ENCODE measurements around the gene FAXC.

FAXC gene

GRCh38 chr6:99349171-99350141 is at the start of gene FAXC:
Gene FAXC, minus strand, starts transcription at chr6:99349674. Its CDS starts 302 bp downstream, at chr6:99349372.
- peak; percentile 14 for DNase-seq (ENCODE audit: low read depth)

DNA sequence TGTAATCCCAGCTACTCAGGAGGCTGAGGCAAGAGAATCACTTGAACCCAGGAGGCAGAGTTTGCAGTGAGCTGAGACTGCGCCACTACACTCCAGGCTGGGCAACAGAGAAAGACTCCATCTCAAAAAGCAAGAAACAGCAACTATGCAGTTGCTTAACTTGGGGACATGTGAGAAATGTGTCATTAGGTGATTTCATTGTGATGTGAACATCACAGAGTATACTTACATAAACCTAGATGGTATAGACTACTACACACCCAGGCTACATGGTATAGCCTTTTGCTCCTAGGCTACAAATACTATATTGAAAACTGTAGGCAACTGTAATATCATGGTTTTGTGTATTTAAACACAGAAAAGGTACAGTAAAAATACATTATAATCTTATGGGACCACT is 47.8 kb upstream of the FAXC start:
- no peak for DNase-seq (ENCODE audit: low read depth)

GRCh38 chr6:99393698-99394531 is 44.4 kb upstream of the FAXC start, which contains the start of gene COQ3:
Gene COQ3, minus strand, starts transcription at chr6:99394195. Its CDS starts 16 bp downstream, at chr6:99394179.
- peak; percentile 75 for DNase-seq (ENCODE audit: low read depth)

DNA sequence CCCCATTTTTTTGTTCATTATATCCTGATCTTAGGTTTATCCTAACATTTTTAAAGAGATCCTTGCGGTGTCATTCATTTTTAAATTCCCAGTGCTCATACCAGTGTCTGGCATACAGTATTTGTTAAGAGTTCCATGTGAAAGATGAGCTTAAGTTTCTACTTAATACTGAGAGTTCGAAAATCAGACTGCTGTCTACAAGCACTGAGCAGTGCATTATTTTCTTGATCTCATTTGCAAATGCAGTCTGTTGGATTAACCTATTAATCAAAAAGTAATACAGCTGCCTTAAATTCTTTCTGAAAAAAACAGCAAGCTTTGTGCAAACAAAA is 43.9 kb upstream of the FAXC start:
- no peak for DNase-seq (ENCODE audit: low read depth)

DNA sequence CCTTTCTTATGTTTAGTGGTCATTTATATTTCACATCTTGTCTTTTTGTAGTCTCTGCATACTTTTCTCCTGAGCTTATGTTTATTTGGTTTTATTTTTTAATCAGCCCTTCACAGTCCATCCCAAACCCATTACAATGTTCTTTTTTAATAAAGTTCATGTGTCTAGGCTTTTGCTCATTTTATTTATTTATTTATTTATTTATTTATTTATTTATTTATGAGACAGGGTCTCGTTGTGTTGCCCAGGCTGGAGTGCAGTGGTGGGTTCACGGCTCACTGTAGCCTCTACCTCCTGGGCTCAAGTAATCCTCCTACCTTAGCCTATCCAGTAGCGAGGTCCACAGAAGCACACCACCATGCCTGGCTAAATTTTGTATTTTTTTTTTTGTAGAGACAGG is 41.4 kb upstream of the FAXC start:
- no peak for DNase-seq (ENCODE audit: low read depth)

GRCh38 chr6:99384507-99384906 is 35.0 kb upstream of the FAXC start:
- no peak for DNase-seq (ENCODE audit: low read depth)

GRCh38 chr6:99378636-99379035 is 29.2 kb upstream of the FAXC start:
- no peak for DNase-seq (ENCODE audit: low read depth)

GRCh38 chr6:99369533-99369932 is 20.1 kb upstream of the FAXC start:
- no peak for DNase-seq (ENCODE audit: low read depth)

GRCh38 chr6:99366852-99367251 is 17.4 kb upstream of the FAXC start:
- no peak for DNase-seq (ENCODE audit: low read depth)

GRCh38 chr6:99364026-99364425 is 14.6 kb upstream of the FAXC start:
- DNase-seq (ENCODE audit: low read depth): no peak

- DNase-seq (ENCODE audit: low read depth): no peak
Observed at GRCh38 chr6:99362678-99363268, 13.3 kb upstream of the FAXC start.

- DNase-seq (ENCODE audit: low read depth): no peak
Observed at GRCh38 chr6:99359800-99360199, 10.3 kb upstream of the FAXC start.

GRCh38 chr6:99356641-99357040 is 7.2 kb upstream of the FAXC start:
- DNase-seq (ENCODE audit: low read depth): no peak

- DNase-seq (ENCODE audit: low read depth): no peak
Observed at GRCh38 chr6:99354983-99355382, 5.5 kb upstream of the FAXC start.

DNA sequence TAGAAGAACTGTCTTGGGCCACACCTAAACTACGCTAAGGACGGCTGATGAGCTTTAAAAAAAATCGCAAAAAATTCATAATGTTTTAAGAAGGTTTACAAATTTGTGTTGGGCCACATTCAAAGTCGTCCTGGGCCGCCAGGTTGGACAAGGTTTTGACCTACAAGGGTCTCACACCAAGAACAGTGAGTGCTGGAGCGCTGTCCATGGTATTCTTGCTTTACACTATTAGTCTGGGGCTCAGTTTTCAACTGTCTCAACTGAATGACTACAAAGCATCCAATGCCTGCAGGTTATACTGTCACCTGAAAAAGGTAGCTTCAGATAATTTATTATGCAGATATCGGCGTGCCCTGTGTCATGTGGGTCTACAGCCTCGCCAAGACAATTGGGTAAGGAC is 3.7 kb upstream of the FAXC start:
- DNase-seq (ENCODE audit: low read depth): no peak

DNA sequence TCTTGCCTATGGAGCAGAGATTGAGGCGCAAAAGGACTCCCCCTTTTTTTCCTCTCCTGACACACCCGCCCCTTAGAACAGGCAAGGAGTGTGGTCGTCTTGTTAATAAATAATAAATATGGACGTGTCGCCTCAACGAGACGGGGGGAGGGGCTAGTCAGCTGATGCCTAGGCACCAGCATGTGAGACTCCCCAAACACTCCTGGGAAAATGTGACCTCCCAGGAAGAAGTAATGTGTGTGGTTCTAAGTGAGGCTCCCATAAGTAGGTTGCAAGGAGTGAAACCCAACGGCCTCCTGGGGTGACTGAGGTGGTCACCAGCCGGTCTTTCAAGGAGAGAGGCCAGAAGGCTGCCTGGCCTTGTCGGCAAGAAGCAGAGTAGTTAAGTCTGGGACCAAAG is 1.1 kb upstream of the FAXC start:
- DNase-seq (ENCODE audit: low read depth): no peak

DNA sequence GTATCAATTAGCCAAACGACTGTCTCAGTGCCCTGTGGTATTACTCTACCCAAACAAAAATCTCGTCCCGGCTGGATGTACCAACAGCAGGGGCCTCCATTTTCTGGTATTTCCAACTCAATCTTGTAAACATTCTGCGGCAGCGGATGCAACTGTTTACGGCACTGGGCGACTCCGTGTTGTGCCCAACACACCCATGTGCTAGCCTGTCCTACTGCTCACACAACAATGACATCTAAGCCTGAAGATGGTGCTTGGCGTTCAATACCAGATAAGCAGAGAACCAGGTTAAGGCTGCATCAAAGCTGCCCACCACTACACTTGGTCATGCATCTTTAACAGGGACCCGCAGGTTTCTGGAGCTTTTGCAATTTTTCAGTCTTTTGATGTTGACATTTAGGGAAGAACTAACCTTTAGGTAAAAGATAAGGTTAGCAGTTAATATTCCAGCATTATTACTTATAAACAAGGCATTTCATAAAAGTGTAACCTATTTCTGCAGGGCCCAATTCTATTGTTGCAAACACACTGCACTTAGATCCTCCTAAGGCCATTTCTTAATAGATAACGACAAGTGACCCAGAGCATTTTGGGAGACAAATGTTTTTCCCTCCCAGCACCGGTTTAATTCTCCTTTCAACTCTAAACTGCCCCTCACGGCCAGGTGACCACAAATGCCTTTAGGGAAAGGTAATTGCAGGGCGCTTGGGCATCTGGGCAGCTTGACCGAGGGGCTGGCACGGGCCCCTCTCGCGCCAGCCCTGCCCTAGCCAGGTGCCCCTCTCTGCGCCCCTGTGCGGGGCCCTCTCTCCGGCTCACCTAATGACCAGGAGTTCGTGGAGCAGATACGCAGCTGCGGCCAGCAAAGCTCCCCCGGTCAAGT is 945 bp downstream of the FAXC start:
- DNase-seq (ENCODE audit: low read depth): no peak

DNA sequence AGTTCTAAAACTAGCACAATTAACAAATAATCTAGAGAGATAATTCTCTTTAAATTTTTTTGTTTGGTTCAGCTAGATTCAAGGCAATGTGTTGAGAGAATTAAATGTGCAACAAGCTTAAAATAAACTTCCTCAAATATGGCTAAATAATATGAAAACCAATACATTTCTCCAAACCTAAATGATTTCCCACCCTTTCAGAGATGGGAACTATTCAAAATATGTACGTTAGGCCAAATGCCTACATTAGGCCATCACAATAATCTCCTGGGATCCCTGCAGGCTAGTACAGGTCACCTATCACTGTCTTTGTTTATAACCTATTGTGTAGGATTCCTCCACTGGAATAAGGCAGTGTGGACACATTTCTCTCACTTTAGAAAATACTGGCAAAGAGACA is 1.7 kb downstream of the FAXC start:
- no peak for DNase-seq (ENCODE audit: low read depth)

DNA sequence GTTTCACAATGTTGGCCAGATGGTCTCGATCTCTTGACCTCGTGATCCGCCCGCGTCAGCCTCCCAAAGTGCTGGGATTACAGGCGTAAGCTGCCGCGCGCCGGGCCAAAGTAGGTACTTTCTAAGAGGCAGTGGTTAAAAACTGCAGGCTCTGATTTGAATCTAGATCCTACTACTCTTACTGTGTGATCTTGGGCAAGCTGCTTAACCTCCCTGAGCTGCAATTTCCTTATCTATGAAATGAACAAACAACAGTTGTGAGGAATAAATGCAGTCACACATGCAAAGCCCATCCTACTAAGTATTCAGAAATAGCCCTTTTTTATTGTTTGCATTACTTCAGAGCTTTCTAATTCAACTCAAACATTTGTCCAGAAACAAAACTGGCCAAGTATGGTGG is 2.9 kb downstream of the FAXC start:
- no peak for DNase-seq (ENCODE audit: low read depth)

DNA sequence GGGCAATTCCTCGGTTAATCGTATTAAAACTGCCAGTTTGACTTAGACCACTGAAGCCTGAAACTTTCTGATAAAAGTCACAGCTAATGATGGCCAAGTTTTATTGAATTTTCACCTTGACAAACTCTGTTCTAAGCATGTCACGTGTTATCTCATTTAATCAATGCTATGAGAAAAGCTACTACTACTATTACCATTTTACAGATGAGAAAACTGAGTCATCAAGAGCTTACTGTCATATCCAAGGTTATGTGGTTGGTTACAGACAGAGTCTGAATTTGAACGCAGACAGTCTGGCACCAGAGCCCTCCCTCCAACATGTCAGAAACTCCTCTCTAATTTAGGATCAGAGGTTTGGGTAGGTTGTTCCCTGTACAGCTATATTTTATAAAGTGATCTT is 4.3 kb downstream of the FAXC start:
- DNase-seq (ENCODE audit: low read depth): no peak

DNA sequence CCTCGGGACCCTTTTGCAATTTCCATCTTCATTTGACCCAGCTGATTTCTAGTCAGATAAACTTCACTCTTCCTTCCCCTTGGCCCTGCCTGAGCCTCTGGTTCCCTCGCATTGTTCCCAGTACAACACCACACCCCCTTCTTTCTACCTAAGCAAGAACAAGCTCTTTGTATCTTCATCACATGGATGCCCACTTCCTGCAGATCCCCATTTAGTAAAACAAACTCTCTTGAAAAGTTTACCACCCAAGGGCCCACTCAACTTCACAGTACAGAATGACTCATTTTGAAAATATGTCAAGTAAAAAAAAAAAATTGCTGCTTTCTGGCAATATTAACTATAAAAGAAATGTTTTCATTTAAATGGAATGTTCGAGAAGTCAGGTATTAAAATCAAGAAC is 5.2 kb downstream of the FAXC start:
- DNase-seq (ENCODE audit: low read depth): no peak

Measured in fibroblast of gingiva (primary cell).